NCI-H748 treated with DMSO at 0.1 percent for 48 hours (cell line): ENCODE results near the gene CCDC78.
"Not testable (repeated sequence)": the region's sequence is repeated elsewhere in the genome, so short reads cannot be mapped to it uniquely, and the experiment has no call there.

Experiments
- DNase-seq: peaks from one replicate; lab custom pipeline; 2025; lab: John Stamatoyannopoulos, UW

Gene CCDC78

DNA sequence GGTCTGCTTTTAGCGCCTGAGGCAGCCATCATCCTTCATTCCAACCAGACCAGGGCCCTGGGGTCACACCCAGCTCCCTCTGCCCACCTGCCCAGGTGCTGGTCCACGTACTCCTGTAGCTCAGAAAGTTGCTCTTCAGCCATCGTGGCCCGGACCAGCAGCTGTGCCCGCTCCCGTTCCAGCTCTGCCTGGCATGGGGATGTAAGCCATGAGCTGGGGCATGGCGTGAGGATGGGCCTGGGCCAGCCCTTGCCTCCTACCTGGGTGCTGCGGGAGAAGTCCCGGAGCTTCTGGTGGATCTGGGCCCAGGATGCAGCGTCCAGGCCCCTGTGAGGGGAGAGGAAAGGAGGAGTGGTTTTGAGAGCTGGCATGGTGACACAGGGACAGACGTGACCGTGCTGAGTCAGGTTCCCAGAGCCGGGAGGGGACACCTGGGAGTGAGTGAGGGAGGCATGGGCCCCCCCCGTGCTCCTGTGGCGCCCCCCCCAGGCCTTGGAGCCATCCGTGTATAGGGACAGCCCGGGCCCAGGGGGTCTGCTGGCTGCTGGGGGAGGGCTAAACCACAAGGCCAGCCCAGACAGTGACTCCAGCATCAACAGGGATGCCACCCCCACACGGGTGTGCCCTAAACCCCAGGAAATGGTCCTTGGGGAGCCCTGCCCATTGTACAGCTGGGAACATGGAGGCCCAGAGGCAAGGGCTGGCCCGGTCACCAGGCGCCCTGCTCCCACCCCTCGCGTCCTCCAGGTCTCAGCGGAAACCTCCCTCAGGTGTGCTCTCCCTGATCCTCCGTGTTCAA lies 3.2 kb downstream of the CCDC78 start:
- no peak for DNase-seq

DNA sequence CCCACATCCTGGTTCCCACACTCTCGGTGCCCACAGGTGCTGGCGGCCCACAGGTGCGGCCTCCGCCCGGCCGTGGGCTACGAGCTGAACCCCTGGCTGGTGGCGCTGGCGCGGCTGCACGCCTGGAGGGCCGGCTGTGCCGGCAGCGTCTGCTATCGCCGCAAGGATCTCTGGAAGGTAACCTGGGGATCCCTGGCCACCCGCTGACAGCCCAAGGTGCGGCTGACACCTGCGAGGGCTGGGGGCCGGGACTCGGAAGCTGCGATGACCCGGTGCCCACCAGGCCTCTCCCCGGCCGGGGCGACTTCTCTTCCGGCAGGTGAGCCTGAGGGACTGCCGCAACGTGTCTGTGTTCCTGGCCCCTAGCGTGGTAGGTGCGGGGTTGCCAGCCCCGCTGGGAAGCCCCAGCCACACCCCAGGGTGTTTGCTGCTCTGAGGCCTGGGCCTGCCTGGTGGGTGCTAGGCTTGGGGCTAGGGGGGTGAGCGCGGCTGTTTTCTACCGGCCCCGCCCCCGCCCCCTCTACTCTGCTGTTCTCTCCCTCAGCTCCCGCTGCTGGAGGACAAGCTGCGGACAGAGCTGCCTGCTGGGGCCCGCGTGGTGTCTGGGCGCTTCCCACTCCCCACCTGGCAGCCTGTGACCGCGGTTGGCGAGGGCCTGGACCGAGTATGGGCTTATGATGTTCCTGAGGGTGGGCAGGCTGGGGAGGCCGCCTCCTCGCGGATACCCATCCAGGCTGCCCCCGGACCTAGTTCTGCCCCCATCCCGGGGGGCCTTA lies 4.3 kb downstream of the CCDC78 start:
- no peak for DNase-seq

- DNase-seq: peak; percentile 63
Measured at GRCh38 chr16:720990-721764, 5.1 kb downstream of the CCDC78 start, which contains the start of gene ANTKMT. Gene ANTKMT (plus strand): TSS chr16:721146. CDS start chr16:721275, 129 bp downstream.

DNA sequence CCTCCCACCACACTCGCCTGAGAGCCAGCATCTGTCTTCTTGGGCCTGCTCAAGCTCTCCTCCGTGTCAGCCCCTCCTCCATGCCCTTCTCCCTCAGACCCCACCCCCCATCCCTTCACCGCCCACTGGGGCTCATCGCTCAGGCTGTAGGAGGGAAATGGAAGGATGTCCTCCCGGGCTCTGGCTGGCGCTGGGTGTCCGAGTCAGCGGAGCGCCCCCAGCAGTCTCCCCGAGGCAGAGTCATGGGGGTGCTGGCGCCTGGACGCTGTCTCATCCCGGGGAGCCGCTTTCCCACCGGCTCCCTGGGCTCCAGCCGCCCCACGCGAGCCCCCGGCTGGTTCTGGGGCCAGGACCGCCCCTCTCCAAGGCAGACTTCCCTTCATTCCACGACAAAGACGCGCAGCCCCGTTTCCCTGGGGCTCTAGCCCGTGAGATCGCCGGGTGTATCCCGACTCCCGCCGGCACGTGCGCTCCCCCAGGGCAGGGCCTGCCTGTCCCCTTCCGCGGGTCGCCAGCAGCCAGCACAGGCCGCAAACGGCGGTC lies 5.7 kb downstream of the CCDC78 start:
- DNase-seq: peak; percentile 22

DNA sequence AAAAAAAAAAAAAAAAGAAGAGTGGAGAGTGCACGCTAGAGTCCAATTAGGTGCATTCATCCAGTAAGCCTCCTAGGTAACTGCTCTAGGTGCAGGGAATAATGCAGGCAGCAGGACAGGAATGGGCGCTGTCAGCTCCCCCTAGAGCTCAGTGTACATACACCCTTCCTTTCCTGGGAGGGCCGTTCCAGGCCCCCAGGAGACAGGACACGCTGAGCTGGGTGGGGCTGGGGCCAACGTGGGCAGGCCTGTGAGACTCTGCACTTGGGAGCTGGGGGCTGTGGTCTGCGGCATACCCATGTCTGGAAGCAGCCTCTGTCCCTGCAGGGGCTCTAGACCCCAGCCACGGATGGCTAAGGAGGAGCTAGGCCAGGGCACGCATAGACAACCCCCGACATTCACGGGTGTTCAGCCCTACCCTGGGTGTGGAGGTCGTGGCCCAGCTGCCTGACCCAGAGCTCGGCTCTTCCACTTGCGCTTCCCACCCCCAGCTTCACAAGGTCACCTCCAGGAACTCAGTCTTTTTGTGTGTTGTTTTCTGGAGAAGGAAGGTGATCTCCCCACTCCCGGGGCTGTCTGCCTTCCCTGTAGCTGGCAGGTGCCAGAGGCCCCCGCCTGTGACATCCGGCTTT lies 6.3 kb downstream of the CCDC78 start:
- no peak for DNase-seq

DNA sequence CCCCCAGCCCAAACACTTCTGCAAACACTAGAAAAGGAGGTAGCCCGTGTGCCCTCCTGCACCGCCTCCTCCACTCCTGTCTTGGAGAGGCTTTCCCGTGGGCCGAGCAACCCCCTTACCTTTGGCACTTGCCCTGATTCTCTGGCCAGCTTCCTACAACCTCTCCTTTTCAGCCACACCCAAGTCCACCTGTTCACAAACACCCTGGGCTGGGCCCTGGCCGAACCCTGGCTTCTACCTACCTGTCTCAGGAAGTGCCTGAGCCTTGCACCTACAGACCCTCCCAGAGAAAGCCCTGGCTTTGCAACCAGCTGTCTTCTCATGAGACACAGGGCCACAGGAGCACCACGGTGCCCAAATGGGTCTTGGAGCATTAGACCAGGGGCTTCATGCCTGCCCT lies 7.3 kb downstream of the CCDC78 start:
- no peak for DNase-seq

- DNase-seq: no peak
Measured at GRCh38 chr16:718389-718788, 7.9 kb downstream of the CCDC78 start.

DNA sequence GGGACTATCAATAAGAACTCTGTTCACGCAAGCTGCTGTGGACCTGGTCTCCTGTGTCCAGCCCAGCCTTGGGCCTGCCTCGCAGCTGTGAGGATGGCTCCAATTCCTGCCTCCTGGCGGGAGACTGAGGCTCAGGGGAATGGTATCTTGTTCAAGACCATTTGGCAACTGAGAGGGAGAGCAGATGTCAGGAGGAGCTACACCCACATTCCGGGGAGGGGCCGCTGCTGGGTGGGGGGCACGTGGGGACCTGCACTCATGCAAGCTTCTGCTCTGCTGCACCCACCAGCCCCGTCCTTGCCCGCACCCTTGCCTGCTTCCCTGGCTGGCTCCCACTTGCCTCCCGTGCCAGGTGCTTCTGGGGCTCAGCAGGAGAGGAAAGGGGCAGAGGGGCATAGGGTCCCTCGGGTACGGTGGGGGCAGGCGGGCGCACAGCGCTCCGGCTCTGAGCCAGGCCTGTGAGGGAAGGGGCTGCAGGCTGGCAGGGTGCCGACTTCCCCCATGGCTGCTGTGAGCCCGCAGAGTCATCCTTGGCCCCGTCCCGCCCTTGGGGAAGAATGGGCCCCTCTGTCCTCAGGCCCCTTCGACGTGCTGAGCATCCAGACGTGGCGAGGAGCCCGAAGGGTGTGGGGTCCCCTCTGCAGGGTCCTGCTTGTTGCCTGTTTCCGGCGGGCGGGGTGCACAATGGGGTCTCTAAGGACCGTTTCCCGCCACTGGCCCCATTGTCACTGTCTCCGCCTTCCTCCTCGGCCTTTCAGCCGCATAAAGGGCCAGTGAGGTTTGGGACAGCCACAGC lies 8.6 kb downstream of the CCDC78 start:
- no peak for DNase-seq

DNA sequence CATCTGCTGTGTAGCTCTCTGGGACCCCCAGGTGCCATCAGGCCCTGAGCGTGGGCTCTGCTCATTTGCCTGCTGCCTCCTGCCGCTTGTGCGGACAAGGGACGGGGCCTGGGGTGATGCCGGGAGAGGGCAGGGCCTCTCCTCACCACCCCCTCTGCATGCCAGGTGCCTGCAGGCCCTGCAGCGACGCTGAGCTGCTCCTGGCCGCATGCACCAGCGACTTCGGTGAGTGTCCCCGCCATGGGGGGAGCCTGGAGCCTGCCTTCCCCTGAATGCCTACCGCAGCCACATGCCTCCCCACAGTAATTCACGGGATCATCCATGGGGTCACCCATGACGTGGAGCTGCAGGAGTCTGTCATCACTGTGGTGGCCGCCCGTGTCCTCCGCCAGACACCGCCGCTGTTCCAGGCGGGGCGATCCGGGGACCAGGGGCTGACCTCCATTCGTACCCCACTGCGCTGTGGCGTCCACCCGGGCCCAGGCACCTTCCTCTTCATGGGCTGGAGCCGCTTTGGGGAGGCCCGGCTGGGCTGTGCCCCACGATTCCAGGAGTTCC lies 9.4 kb downstream of the CCDC78 start:
- DNase-seq: no peak

DNA sequence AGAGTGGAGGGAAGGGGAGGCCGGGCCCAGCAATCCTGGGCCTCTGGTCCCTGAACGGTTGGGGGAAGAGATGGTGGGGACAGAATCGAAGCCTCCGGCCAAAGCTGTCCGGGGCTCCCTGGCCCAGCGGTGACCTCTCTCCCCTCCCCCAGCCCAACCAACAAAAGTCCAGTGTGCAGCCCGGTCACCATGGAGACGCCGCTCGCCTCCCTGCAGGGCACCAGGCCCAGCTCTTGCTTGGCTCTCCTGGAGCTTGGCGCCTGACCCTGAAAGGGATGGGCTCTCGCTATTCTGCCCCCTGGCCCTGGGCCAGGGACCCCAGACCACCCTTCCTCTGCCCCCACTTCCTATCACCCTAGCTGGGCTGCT lies 10.1 kb downstream of the CCDC78 start:
- DNase-seq: no peak

GRCh38 chr16:715477-716199 lies 10.6 kb downstream of the CCDC78 start:
- DNase-seq: no peak

DNA sequence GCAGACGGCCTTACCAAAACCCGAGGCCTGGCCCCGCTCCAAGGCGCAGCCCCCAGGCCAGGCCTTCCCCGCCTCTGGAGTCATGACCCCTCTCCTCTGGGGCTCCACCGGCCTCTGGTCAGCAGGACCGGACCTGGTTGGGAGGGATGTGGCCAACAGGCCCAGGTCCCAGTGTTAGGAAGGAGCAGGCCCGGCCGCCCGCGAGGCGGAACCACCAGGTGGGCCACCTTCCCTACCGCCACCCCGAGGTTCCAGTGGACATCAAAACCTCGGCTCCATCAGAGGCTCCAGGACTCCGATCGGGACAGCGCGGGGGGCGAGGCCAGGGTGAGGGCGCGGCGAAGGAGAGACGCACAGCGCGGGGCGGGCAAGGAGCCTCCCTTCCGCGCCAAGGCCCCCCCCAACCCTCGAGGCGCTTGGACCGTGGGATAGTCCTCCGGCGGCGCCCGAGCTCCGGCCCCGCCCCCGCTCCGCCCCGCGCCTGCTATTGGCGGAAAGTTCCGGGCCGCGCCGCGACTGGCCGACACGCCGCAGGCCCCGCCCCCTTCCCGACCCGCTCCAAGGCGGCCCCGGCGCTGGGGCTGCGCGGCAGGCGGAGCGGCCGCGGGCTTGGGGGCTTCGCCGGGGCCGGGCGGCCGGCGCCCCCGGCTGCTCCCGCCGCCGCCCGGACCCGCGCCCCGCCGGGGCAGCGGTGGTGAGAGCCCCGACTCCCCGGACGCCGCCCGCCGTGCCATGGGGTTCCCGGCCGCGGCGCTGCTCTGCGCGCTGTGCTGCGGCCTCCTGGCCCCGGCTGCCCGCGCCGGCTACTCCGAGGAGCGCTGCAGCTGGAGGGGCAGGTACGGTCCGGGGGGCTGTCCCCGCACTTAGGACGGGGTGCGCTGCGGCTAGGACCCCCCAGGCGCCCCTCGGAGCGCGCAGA lies 11.4 kb downstream of the CCDC78 start, which contains the start of gene METRN:
METRN (plus strand) TSS at position 561 of the 919 bp plus-strand sequence; CDS start at position 733, 172 bp downstream.
- DNase-seq: peak; percentile 32

DNA sequence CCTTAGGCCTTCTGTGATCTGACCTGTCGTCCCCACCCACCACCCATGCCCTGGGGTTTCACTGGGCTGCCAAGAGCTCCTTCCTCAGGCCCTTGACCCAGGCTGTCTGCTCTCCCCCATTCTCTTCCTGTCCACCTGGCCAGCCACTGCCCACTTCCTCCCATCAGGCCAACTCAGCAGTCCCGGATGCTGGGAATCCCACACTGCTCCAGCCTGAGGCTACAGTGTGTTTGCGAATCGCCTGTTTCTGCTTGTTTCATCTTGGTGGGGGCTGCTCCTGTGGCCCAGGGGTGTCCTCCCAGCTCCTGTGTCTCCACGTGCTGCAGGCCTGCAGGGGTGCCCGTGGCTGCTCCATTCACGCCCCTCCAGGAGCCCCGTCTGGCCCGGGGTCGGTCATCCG lies 12.2 kb downstream of the CCDC78 start:
- DNase-seq: no peak

DNA sequence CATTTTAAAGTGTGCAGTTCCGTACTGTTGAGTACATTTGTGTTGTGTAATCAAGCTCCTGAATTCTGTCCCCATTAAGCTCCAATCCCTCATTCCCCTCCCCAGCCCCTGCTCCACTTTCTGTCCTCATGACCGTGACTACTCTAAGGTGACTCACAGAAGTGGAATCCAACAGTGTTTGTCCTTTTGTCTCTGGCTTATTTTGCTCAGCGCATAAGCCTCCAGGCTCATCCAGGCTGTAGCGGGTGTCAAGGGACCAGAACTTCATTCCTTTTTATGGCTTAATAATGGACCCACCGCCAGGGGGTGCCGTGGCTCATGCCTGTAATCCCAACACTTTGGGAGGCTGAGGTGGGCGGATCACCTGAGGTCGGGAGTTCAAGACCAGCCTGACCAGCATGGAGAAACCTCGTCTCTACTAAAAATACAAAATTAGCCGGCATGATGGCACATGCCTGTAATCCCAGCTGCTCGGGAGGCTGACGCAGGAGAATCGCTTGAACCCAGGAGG lies 13.4 kb downstream of the CCDC78 start:
- not testable (repeated sequence) for DNase-seq

GRCh38 chr16:711548-712320 lies 14.5 kb downstream of the CCDC78 start:
- DNase-seq: peak; percentile 30

DNA sequence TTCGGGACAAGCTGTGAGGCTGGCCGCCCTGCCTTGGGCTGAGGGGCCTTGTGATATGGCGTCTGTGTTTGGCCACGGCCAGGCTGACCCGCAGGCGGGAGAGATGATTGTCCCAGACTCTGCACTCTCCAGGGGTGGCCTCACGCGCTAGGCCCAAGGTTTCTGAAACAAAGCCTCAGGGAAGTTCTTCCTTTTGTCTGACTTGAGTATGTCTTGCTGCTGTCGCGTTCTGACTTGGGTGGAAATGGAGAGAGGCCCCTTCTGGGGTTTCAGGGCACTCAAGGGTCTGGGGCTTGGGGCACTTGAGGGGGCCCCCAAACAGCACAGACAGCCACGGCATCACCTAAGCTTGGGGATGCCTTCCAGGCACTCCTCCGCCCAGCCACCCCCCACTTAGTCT lies 15.2 kb downstream of the CCDC78 start:
- DNase-seq: no peak

DNA sequence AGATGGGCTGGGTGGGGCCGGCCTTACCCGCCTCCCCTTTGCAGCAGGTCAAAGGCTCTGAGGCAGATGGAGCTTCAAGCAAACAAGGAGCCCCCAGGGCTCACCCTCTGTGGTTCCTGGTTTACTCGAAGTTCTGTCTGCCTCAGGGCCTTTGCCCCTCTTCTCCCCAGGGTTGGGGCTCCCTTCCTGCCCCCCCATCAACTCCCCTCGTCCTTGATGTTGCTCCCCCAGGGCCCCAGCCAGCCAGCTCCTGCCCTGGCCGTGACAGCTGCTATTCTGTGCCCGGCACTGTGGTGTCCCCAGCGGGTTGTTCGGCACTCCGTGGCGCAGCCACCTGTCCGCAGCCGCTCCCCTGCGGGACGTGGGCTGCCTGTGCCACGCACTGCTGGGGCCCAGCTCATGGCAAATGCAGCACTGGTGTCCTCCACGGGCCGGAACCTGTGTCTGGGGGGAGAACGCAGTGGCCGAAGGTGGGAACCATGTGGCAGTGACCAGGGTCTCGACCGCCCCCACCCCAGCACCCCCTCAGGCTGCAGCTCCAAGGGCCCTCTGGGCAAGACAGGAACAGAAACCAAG lies 15.7 kb downstream of the CCDC78 start:
- DNase-seq: no peak
